ENCODE measurements around the gene LGALS9.
"Not testable (repeated sequence)": the region's sequence is repeated elsewhere in the genome, so short reads cannot be mapped to it uniquely, and the experiment has no call there.

LGALS9 gene

DNA sequence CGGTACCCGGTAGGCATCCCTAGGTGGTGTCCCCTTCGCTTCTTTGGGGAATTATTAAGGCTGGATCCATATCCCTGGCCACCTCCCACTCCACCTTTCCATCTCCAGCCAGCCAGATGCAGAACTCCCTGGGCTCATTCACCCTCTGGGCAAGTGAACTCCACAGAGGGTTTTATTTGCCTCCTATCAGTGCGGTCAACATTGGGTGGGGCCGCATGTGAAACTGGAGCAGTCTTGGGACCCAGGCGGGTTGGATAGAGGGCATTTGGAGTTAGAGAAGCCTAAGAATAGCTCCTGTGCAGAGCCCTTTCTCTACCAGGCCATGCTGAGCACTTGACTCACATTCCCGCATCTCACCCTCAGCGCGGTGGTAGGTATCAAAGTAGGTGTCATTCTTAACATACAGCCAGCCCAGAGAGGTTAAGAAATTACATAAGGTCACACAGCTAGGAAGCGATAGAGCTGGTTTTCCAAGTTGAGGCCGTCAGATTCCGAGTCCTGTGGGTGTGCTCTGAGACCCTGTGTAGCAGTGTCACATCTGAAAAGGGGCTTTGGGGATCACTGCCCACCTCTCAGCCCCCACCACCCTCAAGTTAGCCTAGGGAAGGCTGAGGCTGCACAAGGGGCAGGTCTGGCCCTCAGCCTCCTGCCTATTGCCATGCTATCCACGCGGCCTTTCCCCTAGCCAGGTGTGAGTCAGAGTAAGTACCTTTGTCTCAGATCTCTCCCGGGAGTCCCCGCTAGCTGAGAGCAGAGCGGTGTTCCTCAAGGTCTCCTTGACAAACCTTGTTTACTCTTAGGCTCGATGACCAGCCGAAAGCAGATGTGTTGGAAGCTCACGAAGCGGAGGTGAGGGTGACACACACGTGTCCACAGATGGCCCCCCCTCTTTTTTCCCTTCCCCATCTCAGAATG is 26.9 kb upstream of the LGALS9 start:
- DNase-seq, result no peak

DNA sequence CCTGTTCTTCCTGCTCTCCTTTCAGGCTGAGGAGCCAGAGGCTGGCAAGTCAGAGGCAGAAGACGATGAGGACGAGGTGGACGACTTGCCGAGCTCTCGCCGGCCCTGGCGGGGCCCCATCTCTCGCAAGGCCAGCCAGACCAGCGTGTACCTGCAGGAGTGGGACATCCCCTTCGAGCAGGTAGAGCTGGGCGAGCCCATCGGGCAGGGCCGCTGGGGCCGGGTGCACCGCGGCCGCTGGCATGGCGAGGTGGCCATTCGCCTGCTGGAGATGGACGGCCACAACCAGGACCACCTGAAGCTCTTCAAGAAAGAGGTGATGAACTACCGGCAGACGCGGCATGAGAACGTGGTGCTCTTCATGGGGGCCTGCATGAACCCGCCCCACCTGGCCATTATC is 25.6 kb upstream of the LGALS9 start:
- DNase-seq, result no peak

DNA sequence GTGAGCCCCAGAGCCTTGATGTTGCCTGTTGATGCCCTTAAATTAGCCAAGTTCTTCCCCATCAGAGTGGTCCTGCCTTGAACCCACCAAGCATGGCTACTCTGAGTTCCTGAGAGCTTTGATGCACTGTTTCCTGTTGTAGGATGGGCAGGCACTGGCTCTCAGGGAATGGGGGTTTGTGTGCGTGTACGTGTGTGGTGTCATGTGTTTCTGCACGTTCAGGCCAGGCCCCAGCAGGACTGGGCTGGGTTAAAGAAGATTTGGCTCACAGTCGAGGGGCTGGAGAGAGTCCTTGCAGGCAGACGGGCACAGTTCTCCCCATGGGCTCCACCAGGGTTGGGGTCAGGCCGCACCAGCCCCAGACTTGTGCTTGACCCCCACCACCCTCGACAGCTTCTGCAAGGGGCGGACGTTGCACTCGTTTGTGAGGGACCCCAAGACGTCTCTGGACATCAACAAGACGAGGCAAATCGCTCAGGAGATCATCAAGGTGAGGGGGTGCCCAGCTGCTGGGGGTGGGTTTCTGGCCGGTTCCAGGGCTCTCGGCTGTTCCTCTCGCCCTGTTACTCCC is 23.4 kb upstream of the LGALS9 start:
- DNase-seq, result no peak

DNA sequence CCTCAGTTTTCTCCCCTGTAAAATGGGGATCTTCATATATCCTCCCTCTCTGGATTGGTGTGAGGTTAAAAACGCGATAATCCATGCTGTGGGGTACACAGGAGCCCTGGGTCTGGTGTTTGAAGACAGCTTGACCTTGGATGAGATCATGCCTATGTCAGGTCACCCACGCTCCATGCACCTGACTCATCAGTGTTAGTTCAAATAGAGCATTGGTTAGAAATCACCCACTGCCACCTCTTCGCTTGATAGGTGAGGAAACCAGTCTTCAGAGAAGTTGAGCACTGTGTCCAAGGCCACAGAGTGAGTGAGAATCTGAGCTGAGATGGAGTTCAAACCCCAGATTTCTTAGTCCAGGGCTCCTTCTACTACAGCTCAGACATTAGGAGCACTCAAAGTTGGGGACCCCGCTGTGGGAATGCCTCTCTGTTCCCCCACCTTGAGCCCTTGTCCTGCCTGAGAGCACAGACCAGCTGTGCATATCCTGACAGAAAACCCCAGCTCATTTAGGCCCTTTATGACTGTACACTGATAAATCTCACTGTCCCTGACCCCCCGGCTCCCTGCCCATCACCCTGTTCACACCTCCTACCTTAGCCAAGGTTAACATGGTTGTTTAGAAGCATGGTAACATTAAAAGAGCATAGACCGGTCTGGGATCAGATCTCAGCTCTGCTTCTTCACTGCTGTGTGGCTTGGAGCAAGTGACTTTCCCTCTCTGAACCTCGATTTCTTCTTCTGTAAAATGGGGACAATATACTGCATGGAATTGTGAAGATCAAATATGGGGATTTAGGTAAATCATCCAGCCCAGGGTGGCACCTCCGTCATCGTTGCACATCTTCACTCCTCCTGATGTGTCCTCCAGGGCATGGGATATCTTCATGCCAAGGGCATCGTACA is 22.4 kb upstream of the LGALS9 start:
- no peak for DNase-seq

- DNase-seq, result no peak
Measured at GRCh38 chr17:27609611-27610303, 21.2 kb upstream of the LGALS9 start.

GRCh38 chr17:27610304-27610677 is 20.7 kb upstream of the LGALS9 start:
- DNase-seq, result no peak

DNA sequence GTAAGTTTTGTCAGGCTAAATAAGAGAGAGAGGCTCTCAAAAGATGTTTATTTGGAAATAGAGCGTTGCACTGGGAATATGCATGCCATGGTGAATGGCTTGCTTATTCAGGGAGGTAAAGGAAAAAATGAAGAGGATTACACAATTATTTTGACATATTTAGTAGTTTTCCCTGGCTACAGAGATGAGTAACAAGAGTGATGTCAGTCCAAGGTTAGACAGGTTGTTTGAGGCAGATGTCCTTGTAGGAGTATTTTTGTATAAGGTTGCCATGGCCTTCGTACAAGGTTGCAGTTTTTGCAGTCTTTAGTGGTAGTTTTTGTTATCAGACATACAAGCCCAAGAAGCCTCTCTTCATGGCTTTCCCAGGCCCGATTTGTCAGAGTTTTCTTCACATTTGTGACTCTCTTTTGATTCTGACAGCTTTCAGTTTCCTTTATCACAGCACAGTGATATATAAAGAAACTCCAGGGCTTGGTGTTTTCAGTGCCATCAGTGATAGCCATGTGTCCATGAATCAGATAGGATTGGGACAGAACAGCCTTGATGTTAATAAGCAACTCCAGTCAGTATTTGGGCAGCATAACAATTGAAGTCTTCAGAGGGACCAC is 18.7 kb upstream of the LGALS9 start:
- no peak for DNase-seq

DNA sequence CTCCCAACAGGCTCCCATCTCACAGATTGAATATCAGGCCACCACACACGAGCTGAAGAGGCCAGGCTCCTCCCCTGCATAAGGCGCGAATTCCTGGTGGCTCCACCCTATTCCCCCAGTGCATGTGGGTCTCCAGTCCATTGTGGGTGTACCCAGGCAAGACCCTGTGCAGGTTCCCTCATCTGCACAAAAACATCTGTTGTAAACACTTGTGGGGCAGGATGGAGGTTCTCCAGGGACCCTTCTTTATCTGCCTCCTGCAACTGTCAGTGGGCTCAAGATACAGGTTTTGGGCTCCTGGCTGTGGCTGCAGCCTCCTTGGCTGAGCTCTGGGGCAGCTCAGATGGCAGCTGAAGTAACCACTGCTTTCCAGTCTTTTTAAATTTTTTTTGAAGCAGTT is 17.6 kb upstream of the LGALS9 start:
- no peak for DNase-seq

DNA sequence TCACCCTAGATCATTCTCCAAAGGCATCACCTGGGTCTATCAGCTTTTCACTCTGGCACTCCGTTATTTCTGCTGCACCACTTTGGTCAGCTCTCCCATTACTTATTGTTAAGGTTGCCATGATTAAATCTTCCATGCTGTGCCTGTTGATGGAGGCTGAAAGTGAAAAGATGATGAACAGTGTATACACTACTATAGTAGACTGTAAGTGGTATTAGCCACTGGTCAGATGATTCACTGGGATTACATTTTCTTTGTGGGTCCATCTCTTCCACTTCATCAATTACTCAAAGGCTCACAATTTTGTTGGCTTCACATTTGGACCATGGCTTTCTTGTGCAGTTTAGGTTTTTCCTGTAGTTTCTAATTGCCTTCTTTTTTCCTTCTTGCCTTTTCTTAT is 15.9 kb upstream of the LGALS9 start:
- no peak for DNase-seq

DNA sequence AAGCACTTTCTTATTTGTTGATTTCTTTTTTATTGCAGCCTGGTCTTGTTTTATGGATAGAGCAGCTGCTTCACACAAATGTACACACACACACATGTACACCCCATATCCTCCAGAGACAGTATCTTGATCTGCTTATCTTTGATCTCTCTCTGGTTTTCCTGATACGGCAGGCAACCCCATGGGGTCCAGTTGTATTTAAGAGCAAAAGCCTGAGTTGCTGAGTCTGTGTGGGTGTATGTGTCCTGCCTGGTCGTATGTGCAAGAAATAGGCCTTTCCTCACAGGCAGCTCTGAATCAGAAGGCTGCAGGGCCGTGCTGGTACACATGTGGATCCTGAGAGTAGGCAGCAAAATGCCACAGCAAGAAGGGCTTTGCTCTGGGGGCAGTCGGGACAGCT is 14.6 kb upstream of the LGALS9 start:
- no peak for DNase-seq

- DNase-seq, result no peak
Measured at GRCh38 chr17:27618417-27618816, 12.6 kb upstream of the LGALS9 start.

- no peak for DNase-seq
Measured at GRCh38 chr17:27620721-27621120, 10.3 kb upstream of the LGALS9 start.

GRCh38 chr17:27621536-27621935 is 9.5 kb upstream of the LGALS9 start:
- no peak for DNase-seq

GRCh38 chr17:27621942-27622559 is 8.9 kb upstream of the LGALS9 start:
- DNase-seq, result no peak

DNA sequence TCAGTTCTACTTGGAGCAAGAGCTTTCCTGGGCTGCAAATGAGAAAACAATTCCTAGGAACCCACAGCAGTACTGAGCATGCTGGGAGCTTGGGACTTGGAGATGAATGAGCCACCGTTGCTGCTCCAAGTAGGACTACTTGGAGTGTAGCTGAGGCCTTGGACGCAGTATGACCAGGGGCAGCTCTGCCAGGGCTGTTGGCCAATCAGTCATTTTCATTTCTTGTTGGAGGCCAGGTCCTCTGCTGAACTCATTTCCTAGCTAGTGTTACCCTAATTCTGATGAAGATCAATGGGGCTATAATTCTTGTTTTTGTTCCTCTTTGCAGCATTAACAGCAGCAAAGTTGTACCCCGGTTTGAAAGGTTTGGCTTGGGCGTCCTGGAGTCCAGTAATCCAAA is 8.0 kb upstream of the LGALS9 start:
- no peak for DNase-seq

DNA sequence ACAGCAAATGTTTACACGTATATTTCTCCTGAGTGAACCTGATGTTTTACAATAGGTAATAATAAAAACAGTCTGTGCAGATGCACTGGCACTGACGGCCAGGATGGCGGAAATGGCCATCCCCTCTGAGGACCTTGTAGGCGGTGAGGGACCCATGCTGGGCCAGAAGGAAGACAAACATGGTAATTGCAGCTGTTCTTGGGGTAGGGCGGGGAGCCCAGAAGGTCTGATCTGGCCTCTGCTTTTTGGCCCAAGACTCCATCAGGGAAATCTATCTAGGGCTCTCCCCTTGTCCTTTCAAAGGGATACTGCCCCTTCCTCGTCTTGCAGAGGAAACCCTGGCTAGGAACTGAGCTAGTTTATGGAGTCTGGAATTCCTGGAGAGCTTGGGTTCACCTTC is 7.4 kb upstream of the LGALS9 start:
- DNase-seq, result no peak

DNA sequence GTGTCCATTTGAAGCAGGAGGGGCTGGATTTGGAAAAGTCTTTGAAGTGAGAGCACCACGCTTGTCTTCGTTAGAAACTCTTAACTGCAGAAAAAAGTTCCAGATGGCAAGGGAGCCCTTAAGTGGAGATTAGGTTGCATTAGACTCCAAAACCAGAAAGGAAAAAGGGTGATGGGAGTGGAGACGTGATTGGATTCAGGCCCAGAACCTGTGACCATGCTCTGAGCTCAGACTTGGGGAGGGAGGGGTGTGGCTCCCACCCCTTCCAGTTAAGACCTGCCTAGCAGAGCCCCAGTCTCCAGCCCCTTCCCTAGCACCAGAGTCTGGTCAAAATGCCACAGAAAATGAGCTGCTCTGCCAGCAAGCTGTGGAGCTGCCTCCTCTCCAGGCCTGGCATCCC is 6.4 kb upstream of the LGALS9 start:
- DNase-seq, result no peak

DNA sequence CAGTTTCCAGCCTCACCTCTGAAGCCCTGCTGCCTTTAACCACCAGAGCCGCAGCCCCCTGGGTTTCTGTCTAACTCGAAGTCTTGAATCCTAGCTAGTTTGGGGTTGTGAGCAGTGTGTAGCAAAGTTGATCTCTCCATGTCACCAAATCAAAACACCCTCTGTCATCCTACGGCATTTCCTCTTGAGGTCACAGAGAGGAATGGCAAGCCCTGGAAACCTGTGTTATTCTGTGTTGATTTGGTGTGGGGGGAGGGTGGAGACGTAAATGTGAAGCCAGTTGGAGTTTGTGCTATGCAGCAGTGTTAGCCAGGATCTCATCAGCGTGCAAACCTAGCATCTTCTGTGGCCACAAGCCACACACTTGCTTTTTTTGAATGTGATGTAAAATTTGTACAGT is 5.1 kb upstream of the LGALS9 start:
- no peak for DNase-seq

DNA sequence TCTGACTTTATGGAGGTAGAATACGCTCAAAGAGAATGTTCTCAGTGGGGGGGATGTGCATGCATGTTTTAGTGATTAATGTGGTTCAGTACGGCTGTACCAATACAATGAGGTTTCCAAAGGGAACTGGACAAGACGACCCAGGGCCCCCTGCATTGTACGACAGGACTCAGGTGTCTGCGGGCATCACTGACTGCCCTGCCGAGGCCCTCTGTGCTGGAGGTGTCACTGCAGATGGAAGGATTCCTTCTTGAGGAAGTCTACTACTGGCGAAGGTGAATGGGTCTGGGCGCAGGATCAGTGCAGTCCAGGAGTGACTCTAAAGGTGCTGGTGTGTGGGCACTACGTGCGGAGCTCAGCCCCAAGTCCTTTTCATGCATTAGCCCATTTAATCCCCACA is 3.5 kb upstream of the LGALS9 start:
- no peak for DNase-seq

- no peak for DNase-seq
Measured at GRCh38 chr17:27628376-27628775, 2.6 kb upstream of the LGALS9 start.

GRCh38 chr17:27629260-27629659 is 1.7 kb upstream of the LGALS9 start:
- not testable (repeated sequence) for DNase-seq

GRCh38 chr17:27631411-27631760 is 398 bp downstream of the LGALS9 start:
- DNase-seq, result no peak

Measured in NCI-H2227 treated with DMSO at 0.1 percent for 48 hours (cell line).